DMS79 (cell line): ENCODE data around the gene ARHGDIG.
A peak's percentile ranks its signal among the peaks of the same experiment; 100 is the strongest.
"Not testable (repeated sequence)": the region's sequence is repeated elsewhere in the genome, so short reads cannot be mapped to it uniquely, and the experiment has no call there.

Experiments used
- DNase-seq: peaks from one replicate; lab custom pipeline; 2025; lab: John Stamatoyannopoulos, UW

Gene ARHGDIG

DNA sequence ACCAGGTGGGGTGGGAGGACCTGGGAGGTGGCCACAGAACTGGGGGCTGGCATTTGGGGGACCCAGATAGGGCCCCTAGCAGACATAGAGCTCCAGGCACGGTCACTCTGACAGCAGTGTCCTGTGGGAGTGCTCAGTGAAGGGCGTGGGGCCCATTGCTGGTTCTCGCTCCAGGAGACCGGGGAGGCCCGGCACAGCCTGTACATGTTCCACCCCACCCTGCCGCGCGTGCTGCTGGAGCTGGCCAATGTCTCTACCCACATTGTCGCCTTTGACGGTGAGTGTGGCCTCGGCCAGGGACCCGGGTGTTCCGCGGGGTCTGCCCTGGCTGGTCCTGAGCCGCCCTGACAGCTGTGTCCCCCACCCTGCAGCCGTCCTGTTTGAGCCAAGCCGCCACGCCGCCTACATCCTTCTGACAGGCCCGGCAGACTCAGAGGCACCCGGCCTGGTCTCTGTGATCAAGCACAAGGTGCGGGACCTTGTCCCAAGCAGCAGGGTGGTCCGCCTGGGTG, 15.9 kb upstream of the ARHGDIG start:
- no peak for DNase-seq

DNA sequence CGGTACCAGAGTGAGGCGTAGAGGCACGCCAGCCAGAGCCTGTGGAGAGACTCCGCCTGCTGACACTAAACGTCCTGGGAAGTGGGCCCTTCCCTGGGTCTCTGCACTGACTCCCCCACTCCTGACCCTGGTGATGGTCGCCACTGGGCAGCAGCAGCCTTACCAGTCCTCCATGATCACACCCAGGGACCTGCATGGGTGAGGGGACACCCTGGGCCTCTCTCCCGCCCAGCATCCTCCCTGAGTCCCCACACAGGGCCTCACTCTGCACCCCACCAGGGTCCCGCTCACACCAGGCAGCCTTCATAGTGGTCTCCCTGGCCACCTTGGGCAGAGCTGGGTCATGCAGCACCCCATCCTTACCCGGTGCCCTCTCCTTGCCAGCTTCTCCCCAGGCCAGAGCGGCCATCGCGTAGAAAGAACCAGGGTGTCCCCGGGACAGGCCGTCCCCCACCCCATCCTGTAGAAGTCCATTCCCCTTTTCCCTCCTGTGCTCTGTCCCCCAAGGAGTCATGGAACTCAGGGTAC, 15.3 kb upstream of the ARHGDIG start:
- DNase-seq = no peak

GRCh38 chr16:265711-266110, 14.7 kb upstream of the ARHGDIG start:
- no peak for DNase-seq

GRCh38 chr16:266258-267164, 13.9 kb upstream of the ARHGDIG start:
- DNase-seq = no peak

GRCh38 chr16:267562-267961, 12.8 kb upstream of the ARHGDIG start:
- not testable (repeated sequence) for DNase-seq

GRCh38 chr16:268141-269053, 12.0 kb upstream of the ARHGDIG start:
- DNase-seq = peak; percentile 18

GRCh38 chr16:269061-269796, 11.2 kb upstream of the ARHGDIG start:
- DNase-seq = no peak

DNA sequence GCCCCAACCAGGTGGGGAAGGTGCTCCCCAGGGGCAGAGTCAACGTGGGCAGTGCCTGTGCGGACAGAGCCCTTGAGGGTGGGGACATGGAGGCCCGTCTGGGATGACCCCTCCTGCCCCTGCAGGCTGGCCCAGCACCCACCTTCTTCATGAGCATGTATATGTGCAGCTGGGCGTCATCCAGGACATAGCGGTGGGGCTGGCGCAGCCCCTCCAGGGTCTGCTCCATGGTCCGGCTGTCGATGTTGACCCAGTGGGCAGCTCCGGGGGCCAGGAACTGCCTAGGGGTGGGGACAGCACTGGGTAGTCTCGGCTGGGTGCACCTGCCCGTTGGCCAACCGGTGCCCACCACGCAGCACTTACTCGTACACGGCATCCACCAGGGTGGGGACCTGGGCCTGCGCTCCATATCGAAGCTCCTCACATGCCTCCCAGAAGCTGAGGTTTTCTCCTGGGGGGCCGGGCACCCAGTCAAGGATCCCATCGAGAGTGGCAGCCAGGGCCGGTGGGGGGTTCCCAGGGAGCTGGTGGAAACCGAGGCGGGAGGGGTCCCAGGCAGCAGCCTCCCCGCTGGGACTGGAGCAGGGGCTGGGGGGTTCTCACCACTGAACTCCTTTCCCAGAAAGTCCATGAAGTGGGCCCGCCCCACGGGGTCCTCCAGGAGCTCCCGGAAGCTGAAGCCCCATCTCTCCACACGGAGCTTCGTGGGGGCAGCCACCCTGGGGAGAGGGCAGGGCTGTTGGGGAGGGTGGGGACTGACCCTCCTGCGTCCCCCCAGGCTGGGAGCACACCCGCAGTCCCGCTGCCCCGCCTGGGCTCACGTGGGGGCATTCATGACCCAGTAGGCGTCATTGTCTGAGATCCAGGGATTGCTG, 9.8 kb upstream of the ARHGDIG start:
- DNase-seq = no peak

- no peak for DNase-seq
These were observed 7.5 kb upstream of the ARHGDIG start for GRCh38 chr16:272633-273546.

DNA sequence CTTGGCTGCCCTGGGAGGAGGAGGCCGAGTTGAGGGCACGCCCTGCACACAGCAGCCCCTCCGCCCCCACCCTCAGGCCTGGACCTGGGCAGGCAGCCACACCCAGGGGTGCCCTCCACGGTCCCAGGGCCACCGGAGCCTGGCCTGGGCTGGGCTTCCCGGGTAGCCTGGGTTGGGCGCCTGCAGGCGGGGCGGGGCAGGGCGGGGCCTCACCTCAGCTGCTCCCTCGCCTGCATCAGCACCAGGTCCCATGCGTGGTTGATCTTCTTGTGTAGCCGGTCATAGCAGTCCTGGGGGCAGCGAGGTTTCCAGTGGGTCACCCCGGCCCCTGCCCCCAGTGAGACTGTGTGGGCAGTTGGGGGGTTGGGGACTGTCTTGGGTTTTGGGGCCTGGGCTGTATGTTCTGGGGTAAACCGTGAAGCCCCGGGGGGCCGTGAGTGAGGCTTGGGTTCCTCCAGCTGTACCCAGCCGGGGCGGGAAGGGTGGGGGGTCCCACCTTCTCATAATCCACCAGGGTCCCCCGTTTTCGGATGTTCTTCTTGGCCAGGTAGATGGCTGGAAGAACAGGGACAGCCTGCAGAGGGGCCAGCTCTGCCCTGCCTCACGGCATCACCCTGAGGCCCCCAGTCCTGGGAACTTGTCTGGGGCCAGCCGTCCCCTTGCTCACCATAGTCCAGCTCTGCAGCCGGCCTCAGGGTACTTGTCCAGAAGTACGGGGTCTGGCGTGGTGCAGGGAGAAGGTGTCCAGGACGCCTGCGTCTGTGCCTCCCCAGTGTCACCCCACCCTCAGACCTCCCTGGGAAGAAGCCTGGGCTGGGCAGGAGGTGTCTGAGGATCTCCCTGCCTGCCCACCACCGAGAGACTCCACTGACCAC, 6.6 kb upstream of the ARHGDIG start:
- DNase-seq = no peak

DNA sequence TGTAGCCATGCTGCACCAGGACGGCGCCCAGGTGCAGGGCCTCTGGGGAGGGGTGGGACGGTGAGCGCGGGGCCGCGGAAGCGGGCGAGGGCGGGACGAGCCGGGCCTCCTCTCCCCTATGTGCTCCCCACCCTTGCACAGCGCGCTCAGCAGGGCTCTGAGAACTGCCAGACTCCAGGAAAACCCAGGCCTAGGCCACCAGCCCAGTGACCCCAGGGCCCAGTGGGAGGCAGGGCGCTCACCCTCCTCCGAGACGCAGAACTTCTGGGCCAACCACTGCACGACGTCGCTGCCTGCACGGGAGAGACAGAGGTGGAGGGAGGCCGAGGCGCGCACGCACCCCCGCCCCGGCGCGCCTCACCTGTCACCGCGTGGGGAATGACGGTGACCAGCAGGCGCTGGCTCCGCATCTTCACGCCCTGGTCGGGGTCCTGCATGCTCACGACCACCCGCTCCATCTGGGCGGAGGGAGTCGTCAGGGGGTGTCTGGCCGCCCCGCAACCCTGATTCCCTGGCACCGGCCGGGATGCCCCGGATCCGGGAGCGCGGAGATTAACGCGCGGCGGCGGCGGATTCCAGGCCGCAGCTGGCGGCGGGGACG, 5.2 kb upstream of the ARHGDIG start:
- no peak for DNase-seq

- DNase-seq = no peak
These were observed 4.6 kb upstream of the ARHGDIG start, which contains the start of gene RGS11 for GRCh38 chr16:275786-276232. RGS11 (minus strand) TSS chr16:275944; CDS start chr16:275911, 33 bp downstream.

DNA sequence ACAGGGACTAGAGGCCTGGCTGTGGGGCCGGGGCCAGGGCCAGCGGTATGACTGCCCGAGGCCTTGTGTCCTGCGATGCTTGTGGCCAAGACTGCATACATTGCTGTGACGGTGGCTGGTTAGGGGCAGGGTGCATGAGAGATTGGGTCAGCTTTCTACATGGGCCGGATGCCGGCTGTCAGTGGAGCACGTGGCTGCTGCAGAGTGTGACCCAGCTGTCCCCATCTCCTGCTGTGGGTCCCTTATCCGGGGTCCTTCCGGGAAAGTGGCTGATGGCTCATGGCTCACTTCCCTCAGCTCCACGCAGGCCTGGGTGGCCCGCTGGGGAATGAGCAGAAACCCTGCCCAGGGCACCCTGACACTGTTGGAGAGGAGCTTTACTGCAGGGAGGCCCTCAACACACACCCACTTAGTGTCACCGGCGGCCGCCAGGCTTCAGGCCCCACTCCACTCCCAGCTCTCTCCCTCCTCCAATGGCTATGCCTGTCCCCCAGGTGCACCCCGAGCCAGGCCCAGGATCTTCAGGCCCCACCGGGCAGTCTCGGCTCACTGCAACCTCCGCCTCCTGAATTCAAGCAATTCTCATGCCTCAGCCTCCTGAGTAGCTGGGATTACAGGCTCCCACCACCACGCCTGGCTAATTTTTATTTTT, 3.8 kb upstream of the ARHGDIG start:
- DNase-seq = no peak

DNA sequence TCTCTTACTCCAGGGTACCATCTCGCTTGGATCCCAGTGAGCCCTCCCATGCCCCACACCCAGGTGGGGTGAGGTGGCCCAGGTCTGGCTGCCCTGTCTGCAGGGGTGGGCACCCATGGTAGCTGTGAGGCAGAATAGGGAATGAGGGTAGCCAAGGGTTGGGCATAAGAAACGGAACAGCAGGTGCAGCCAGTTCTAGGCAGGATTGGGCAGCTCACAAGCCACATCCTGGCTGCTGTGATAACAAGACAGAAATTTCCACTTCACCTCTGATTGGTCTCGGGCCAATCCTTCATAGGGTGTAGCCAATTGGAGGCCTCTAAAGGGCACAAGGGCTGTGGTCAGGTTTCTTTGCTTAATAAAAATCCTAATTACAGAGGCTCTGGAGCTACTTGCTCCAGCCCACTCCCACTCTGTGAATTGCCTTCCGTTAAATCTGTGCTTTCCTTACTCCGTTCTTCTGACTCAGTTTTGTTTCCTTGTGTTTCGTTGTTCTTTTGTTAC, 1.5 kb upstream of the ARHGDIG start:
- DNase-seq = peak; percentile 64

GRCh38 chr16:279531-279930, 860 bp upstream of the ARHGDIG start:
- no peak for DNase-seq

DNA sequence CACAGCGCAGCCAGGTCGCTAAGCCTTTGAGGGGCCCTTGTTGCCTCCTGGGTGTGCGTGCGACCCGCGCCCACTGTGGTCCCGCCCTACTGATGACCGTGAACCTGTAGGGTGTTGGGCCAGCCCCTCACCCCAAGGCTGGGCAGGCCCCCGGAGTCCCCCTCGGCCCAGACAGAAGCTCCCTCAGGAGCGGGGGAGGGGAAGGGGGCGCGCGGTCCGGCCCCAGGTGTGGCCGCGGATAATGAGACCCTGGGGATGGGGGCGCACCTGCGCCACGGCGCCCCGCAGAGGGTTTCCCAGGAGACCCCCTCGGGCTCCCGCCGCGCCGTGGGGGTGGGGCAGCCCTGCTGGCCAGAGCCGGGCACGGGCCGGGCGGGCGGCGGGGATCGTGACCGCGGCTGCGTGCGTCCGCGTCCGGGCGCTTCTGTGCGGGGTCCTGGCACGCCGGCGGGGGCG, 358 bp upstream of the ARHGDIG start:
- DNase-seq = no peak

DNA sequence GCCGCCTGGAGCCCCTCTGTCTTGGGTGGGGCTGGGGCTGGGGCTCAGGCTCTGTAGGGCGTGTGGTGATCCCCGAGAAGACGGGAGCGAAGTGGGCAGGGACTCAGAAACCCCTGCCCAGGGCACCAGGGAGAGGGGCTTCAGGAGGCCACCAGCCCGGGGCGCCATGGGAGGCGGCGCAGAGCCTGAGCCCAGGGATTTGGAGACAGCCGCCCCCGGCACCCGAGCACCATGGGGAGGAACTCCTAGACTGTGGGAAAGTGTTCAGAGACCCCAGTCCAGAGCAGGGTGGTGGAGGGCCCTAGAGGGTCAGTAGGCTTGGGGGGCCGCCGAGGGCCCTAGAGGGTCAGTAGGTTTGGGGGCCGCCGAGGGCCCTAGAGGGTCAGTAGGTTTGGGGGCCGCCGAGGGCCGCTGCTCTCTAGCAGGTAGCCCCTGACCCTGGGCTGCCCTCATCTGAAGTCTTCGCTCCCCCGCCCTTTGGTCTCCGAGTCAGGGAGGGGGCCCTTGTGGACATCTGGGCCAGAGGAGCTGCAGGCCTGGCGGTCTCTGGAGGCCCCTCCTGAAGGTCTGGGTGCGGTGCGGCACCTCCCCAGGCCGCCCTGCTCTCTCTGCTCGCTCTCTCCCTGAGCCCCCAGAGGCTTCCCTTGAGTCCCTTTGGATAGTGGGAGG, 734 bp downstream of the ARHGDIG start:
- DNase-seq = no peak
